K562 (cell line): ENCODE results near the gene TANK. TPM values are rescaled to one million over a fixed set of nuclear protein-coding genes. Genes with fewer than 3 reads are reported as not detected.
A peak's percentile ranks its signal among the peaks of the same experiment; 100 is the strongest.

Source experiments
- BRCA1 ChIP-seq, 2 experiments: fragments of 450-650 bp in 1 of 2; sonication (generic) in 1 of 2; formaldehyde crosslinking in 1 of 2; IDR thresholded peaks; 2 replicates each; pipeline versions ENCODE4 v1.5.0 to v1.6.1; 2017 to 2020; ENCODE audit warnings: mild to moderate bottlenecking in 1 of 2, missing genetic modification reagents in 1 of 2
- C11orf30 ChIP-seq: fragments of 450-650 bp; IDR thresholded peaks from 2 replicates; pipeline ENCODE4 v1.6.1; 2016; ENCODE audit warnings: low read depth, mild to moderate bottlenecking
- CHD2 ChIP-seq: IDR thresholded peaks from 2 replicates; pipeline ENCODE4 v1.6.1; 2011; ENCODE audit warnings: low read depth, low read length
- CREB1 ChIP-seq, 2 experiments: sonication (generic) in 1 of 2; formaldehyde crosslinking in 1 of 2; IDR thresholded peaks; 2 replicates each; pipeline versions ENCODE4 v1.6.1 to v1.8.0; 2012 to 2022; ENCODE audit warnings: inconsistent platforms in 1 of 2, mild to moderate bottlenecking in 1 of 2, missing genetic modification reagents in 1 of 2, moderate library complexity in 1 of 2
- EP300 ChIP-seq: IDR thresholded peaks from 2 replicates; pipeline ENCODE4 v1.6.1; 2012; ENCODE audit warnings: low read length, improper control_type of control experiment
- HDAC8 ChIP-seq: fragments of 450-650 bp; IDR thresholded peaks from 2 replicates; pipeline ENCODE4 v1.6.1; 2016; ENCODE audit warnings: mild to moderate bottlenecking, missing genetic modification characterization, moderate library complexity, missing compliant biosample characterization
- POU5F1 ChIP-seq: fragments of 150-350 bp; IDR thresholded peaks from 2 replicates; pipeline ENCODE4 v1.6.1; 2014; ENCODE audit warnings: borderline replicate concordance, low read length, low read depth, mild to moderate bottlenecking; ENCODE audit not compliant: partially characterized antibody
- PTTG1 ChIP-seq: fragments of 450-650 bp; IDR thresholded peaks from 2 replicates; pipeline ENCODE4 v1.6.1; 2016; ENCODE audit warnings: low read depth, mild to moderate bottlenecking, missing genetic modification characterization, missing compliant biosample characterization
- SIN3A ChIP-seq, 2 experiments: fragments of 150-350 bp in 1 of 2; IDR thresholded peaks; 2 replicates each; pipeline ENCODE4 v1.6.1; 2011 to 2016; ENCODE audit warnings: borderline replicate concordance in 2 of 2, low read depth in 2 of 2, low read length in 2 of 2, mild to moderate bottlenecking in 2 of 2, moderate library complexity in 2 of 2; ENCODE audit not compliant: control insufficient read depth in 1 of 2
- U2AF2 ChIP-seq: fragments of 200-400 bp; formaldehyde crosslinking; optimal IDR thresholded peaks from 2 replicates; pipeline ENCODE3; 2017; ENCODE audit warnings: low read depth, mild to moderate bottlenecking, low read length
- ZBTB1 ChIP-seq: sonication (generic); formaldehyde crosslinking; IDR thresholded peaks from 2 replicates; pipeline ENCODE4 v1.8.1; 2023; ENCODE audit warnings: missing genetic modification reagents, low read depth, mild to moderate bottlenecking, borderline replicate concordance
- ZEB2 ChIP-seq: fragments of 450-650 bp; IDR thresholded peaks from 2 replicates; pipeline ENCODE4 v1.6.1; 2016
- ZKSCAN3 ChIP-seq: fragments of 250-450 bp; sonication (Bioruptor Pico); IDR thresholded peaks from 2 replicates; pipeline ENCODE4 v1.4.0; 2020
- ZNF12 ChIP-seq: sonication (generic); formaldehyde crosslinking; IDR thresholded peaks from 2 replicates; pipeline ENCODE4 v1.4.0; 2020; ENCODE audit warnings: mild to moderate bottlenecking, missing genetic modification reagents
- ZNF165 ChIP-seq: fragments of 250-450 bp; sonication (Bioruptor Pico); IDR thresholded peaks from 2 replicates; pipeline ENCODE4 v1.4.0; 2020; ENCODE audit warnings: borderline replicate concordance
- ZSCAN32 ChIP-seq: fragments of 450-650 bp; formaldehyde crosslinking; IDR thresholded peaks from 2 replicates; pipeline ENCODE4 v1.4.0; 2020; ENCODE audit warnings: mild to moderate bottlenecking, moderate library complexity
- polyA plus RNA-seq, 8 experiments: library from polyadenylated mRNA; depleted of rRNA in 4 of 8; stranded (reverse) in 5 of 8; unstranded in 3 of 8; fragments of >200 nt; fragmentation: Nextera tagmentation in 2 of 8; fragmentation: Illumina TruSeq in 1 of 8; extraction: Ambion mirVana in 2 of 8; extraction: Trizol in 1 of 8; gene quantifications; 2 replicates each; pipeline versions ENCODE4 v1.2.1 to v1.2.3, GENCODE V29; 2011 to 2014; ENCODE audit warnings: inconsistent platforms in 1 of 8, missing spikeins in 1 of 8
- total RNA-seq, 7 experiments: library from RNA; depleted of rRNA in 6 of 7; stranded (reverse); fragments of >200 nt in 6 of 7; fragmentation: Illumina TruSeq in 2 of 7; extraction: Trizol in 2 of 7; gene quantifications; 2 replicates each; pipeline versions ENCODE4 v1.2.1 to v1.2.3, GENCODE V29; 2011 to 2021; ENCODE audit warnings: low replicate concordance in 1 of 7
- TF ChIP-seq, protein P1 (sequence below): fragments of 450-650 bp; IDR thresholded peaks from 2 replicates; pipeline ENCODE4 v1.6.1; 2018; ENCODE audit warnings: mild to moderate bottlenecking, low read depth; ENCODE audit not compliant: partially characterized antibody
- TF ChIP-seq, protein P2 (sequence below): sonication (generic); formaldehyde crosslinking; IDR thresholded peaks from 2 replicates; pipeline ENCODE4 v1.8.0; 2022; ENCODE audit warnings: missing genetic modification reagents, mild to moderate bottlenecking, borderline replicate concordance
- TF ChIP-seq, protein P3 (sequence below): fragments of 250-450 bp; sonication (Bioruptor Pico); IDR thresholded peaks from 2 replicates; pipeline ENCODE4 v1.5.1; 2021; ENCODE audit warnings: mild to moderate bottlenecking
- TF ChIP-seq, protein P4 (sequence below): sonication (generic); IDR thresholded peaks from 2 replicates; pipeline ENCODE4 v1.6.1; 2016

TANK gene
- total and polyA plus RNA-seq, 9 of the 15 experiments (the other 6 are each of a cell fraction or from before 2014, with no cell fraction given) = 43.0 to 91.5 (median 54.4) TPM

DNA sequence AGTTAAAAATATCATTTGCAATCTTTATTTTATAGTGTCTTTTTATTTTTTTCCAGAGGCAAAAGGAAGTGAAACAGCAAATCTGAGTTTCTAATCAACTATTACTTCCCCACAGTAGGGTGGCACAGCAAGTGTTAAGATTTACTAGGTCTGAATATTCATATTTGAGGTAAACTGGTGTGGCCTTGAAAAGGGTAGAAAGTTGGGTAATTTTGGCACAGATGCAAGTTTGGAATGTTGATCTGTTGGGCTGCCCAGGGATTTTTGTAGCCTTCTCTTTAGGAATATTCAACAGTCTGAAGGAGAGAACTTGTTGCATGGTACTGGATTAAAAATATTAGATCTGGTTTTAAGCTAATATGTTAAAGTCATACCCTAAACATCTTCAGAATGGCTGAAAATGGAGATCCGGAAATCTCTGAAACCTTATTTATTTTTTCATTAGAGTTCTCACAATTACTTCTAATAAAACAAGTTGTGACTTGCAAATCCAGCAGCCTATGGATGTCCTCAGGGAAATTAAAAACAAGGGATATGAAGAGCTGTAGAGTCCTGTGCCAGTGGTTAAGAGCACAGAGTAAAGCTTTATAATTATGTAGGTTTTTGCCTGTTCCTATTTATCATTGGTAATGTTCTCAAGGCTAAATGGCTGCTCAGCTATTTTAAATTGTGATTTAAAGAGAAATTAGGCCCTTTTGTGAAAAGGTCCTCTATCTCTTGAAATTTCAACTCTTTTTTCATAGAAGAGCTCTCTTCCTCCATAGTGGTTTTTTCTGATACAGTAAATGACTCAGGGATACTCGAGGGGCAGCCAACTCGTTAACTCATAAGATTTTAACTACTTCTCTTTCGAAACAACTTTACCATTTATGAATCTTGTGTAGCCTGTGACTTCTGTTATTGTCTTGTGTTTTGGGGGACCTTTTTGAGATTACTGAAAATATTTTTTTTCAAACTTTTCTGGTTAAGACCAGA lies 11.0 kb downstream of the TANK start (continued):
- TF ChIP-seq, protein P1, sequence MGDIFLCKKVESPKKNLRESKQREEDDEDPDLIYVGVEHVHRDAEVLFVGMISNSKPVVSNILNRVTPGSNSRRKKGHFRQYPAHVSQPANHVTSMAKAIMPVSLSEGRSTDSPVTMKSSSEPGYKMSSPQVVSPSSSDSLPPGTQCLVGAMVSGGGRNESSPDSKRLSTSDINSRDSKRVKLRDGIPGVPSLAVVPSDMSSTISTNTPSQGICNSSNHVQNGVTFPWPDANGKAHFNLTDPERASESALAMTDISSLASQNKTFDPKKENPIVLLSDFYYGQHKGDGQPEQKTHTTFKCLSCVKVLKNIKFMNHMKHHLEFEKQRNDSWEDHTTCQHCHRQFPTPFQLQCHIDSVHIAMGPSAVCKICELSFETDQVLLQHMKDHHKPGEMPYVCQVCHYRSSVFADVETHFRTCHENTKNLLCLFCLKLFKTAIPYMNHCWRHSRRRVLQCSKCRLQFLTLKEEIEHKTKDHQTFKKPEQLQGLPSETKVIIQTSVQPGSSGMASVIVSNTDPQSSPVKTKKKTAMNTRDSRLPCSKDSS = no peak
- TF ChIP-seq PTTG1 (tag) = no peak
- TF ChIP-seq ZNF165 (CRISPR knock-in tag) = no peak
- no peak for TF ChIP-seq SIN3A (IDR thresholded peaks at IDR 0.05; ENCODE audit: borderline replicate concordance in 2 of 2, control insufficient read depth in 1 of 2, low read depth in 2 of 2, low read length in 2 of 2)
- TF ChIP-seq POU5F1 = no peak
- TF ChIP-seq, protein P2, sequence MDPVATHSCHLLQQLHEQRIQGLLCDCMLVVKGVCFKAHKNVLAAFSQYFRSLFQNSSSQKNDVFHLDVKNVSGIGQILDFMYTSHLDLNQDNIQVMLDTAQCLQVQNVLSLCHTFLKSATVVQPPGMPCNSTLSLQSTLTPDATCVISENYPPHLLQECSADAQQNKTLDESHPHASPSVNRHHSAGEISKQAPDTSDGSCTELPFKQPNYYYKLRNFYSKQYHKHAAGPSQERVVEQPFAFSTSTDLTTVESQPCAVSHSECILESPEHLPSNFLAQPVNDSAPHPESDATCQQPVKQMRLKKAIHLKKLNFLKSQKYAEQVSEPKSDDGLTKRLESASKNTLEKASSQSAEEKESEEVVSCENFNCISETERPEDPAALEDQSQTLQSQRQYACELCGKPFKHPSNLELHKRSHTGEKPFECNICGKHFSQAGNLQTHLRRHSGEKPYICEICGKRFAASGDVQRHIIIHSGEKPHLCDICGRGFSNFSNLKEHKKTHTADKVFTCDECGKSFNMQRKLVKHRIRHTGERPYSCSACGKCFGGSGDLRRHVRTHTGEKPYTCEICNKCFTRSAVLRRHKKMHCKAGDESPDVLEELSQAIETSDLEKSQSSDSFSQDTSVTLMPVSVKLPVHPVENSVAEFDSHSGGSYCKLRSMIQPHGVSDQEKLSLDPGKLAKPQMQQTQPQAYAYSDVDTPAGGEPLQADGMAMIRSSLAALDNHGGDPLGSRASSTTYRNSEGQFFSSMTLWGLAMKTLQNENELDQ (CRISPR knock-in tag) = no peak
- no peak for TF ChIP-seq ZSCAN32 (CRISPR knock-in tag)
- TF ChIP-seq ZEB2 = no peak
- TF ChIP-seq EP300 = peak; percentile 32
- TF ChIP-seq, protein P3, sequence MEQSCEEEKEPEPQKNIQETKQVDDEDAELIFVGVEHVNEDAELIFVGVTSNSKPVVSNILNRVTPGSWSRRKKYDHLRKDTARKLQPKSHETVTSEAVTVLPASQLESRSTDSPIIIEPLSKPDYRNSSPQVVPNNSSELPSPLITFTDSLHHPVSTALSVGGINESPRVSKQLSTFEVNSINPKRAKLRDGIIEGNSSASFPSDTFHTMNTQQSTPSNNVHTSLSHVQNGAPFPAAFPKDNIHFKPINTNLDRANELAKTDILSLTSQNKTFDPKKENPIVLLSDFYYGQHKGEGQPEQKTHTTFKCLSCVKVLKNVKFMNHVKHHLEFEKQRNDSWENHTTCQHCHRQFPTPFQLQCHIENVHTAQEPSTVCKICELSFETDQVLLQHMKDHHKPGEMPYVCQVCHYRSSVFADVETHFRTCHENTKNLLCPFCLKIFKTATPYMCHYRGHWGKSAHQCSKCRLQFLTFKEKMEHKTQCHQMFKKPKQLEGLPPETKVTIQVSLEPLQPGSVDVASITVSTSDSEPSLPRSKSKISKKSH (CRISPR knock-in tag) = no peak
- TF ChIP-seq ZKSCAN3 (CRISPR knock-in tag) = no peak
- no peak for TF ChIP-seq ZNF12
- TF ChIP-seq CREB1 (IDR thresholded peaks at IDR 0.05) = no peak
- TF ChIP-seq CREB1 (CRISPR knock-in tag; IDR thresholded peaks at IDR 0.05) = no peak
- TF ChIP-seq U2AF2 = no peak
- no peak for TF ChIP-seq HDAC8
- TF ChIP-seq ZBTB1 (CRISPR knock-in tag) = no peak
- TF ChIP-seq, protein P4, sequence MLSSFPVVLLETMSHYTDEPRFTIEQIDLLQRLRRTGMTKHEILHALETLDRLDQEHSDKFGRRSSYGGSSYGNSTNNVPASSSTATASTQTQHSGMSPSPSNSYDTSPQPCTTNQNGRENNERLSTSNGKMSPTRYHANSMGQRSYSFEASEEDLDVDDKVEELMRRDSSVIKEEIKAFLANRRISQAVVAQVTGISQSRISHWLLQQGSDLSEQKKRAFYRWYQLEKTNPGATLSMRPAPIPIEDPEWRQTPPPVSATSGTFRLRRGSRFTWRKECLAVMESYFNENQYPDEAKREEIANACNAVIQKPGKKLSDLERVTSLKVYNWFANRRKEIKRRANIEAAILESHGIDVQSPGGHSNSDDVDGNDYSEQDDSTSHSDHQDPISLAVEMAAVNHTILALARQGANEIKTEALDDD = peak; percentile 93
- no peak for TF ChIP-seq CHD2
- TF ChIP-seq BRCA1 (IDR thresholded peaks at IDR 0.05) = no peak
- TF ChIP-seq BRCA1 (CRISPR knock-in tag; IDR thresholded peaks at IDR 0.05) = no peak
- peak; percentile 73 for TF ChIP-seq C11orf30
